Activated CD8-positive, alpha-beta memory T cell treated with anti-CD3 and anti-CD28 coated beads, Interleukin-2, amount 50 U/mL, for 24 hours (primary cell): Measurements from ENCODE around the gene BCKDHA.
"Not testable (repeated sequence)": the region's sequence is repeated elsewhere in the genome, so short reads cannot be mapped to it uniquely, and the experiment has no call there.

Experiments used
- DNase-seq: peaks from one replicate; pipeline ENCODE4 v3.0.0-alpha.2; 2020; ENCODE audit errors: extremely low read depth

BCKDHA gene

GRCh38 chr19:41443813-41444455, 46.3 kb downstream of the BCKDHA start:
- DNase-seq = no peak

- DNase-seq = no peak
Observed at GRCh38 chr19:41445575-41445974, 48.0 kb downstream of the BCKDHA start.

GRCh38 chr19:41447732-41448332, 50.2 kb downstream of the BCKDHA start:
- DNase-seq = no peak

- DNase-seq = peak; percentile 19
Observed at GRCh38 chr19:41449079-41449864, 51.7 kb downstream of the BCKDHA start.

- no peak for DNase-seq
Observed at GRCh38 chr19:41449865-41450178, 52.2 kb downstream of the BCKDHA start.

GRCh38 chr19:41452584-41453275, 55.1 kb downstream of the BCKDHA start:
- no peak for DNase-seq

- DNase-seq = no peak
Observed at GRCh38 chr19:41455936-41456335, 58.3 kb downstream of the BCKDHA start.

- DNase-seq = no peak
Observed at GRCh38 chr19:41456342-41456918, 58.8 kb downstream of the BCKDHA start.

- no peak for DNase-seq
Observed at GRCh38 chr19:41457241-41457640, 59.6 kb downstream of the BCKDHA start.

GRCh38 chr19:41462497-41462896, 64.9 kb downstream of the BCKDHA start:
- no peak for DNase-seq

- DNase-seq = not testable (repeated sequence)
Observed at GRCh38 chr19:41463257-41464256, 65.9 kb downstream of the BCKDHA start.
